ENCODE data around the gene CHCHD10.

The CHCHD10 gene

GRCh38 chr22:23801238-23801821 lies 33.6 kb upstream of the CHCHD10 start:
- H3K27ac ChIP-seq (ENCODE audit: low read depth, low read length), result no peak overlapping the region
- peaks cover 60 to 80% of the 10 kb centered on the region in 2 donors for H3K36me3 ChIP-seq (ENCODE audit: control insufficient read depth in 1 of 2, insufficient read depth in 2 of 2, low read length in 2 of 2)
- H3K27me3 ChIP-seq (ENCODE audit: control insufficient read depth in 1 of 2, insufficient read depth in 2 of 2, low read length in 2 of 2), result no peaks in the 10 kb centered on the region
- H3K4me3 ChIP-seq (ENCODE audit: low read depth in 1 of 2, low read length in 2 of 2), result no peak overlapping the region
- H3K4me1 ChIP-seq (ENCODE audit: control insufficient read depth in 1 of 2, insufficient read depth in 2 of 2, low read length in 2 of 2), result no peaks in the 10 kb centered on the region
- H3K9ac ChIP-seq (ENCODE audit: low read depth in 1 of 2, low read length in 2 of 2), result no peak overlapping the region
- no peaks in the 10 kb centered on the region for H3K9me3 ChIP-seq (ENCODE audit: control insufficient read depth in 1 of 2, low read length in 2 of 2)

- peaks cover 58 to 75% of the 10 kb centered on the region in 2 donors for H3K36me3 ChIP-seq (ENCODE audit: control insufficient read depth in 1 of 2, insufficient read depth in 2 of 2, low read length in 2 of 2)
- H3K9me3 ChIP-seq (ENCODE audit: control insufficient read depth in 1 of 2, low read length in 2 of 2), result no peaks in the 10 kb centered on the region
- no peak overlapping the region for H3K27ac ChIP-seq (ENCODE audit: low read depth, low read length)
- H3K9ac ChIP-seq (ENCODE audit: low read depth in 1 of 2, low read length in 2 of 2), result no peak overlapping the region
- H3K4me3 ChIP-seq (ENCODE audit: low read depth in 1 of 2, low read length in 2 of 2), result no peak overlapping the region
- H3K27me3 ChIP-seq (ENCODE audit: control insufficient read depth in 1 of 2, insufficient read depth in 2 of 2, low read length in 2 of 2), result no peaks in the 10 kb centered on the region
- no peaks in the 10 kb centered on the region for H3K4me1 ChIP-seq (ENCODE audit: control insufficient read depth in 1 of 2, insufficient read depth in 2 of 2, low read length in 2 of 2)
Observed at GRCh38 chr22:23800297-23801237, 32.8 kb upstream of the CHCHD10 start.

GRCh38 chr22:23796461-23796860 lies 28.7 kb upstream of the CHCHD10 start:
- peaks cover 41 to 77% of the 10 kb centered on the region in 2 donors for H3K36me3 ChIP-seq (ENCODE audit: control insufficient read depth in 1 of 2, insufficient read depth in 2 of 2, low read length in 2 of 2)
- H3K4me3 ChIP-seq (ENCODE audit: low read depth in 1 of 2, low read length in 2 of 2), result no peak overlapping the region
- H3K4me1 ChIP-seq (ENCODE audit: control insufficient read depth in 1 of 2, insufficient read depth in 2 of 2, low read length in 2 of 2), result no peaks in the 10 kb centered on the region

GRCh38 chr22:23793326-23793725 lies 25.6 kb upstream of the CHCHD10 start:
- peaks cover 23 to 64% of the 10 kb centered on the region in 2 donors for H3K36me3 ChIP-seq (ENCODE audit: control insufficient read depth in 1 of 2, insufficient read depth in 2 of 2, low read length in 2 of 2)
- H3K4me3 ChIP-seq (ENCODE audit: low read depth in 1 of 2, low read length in 2 of 2), result no peak overlapping the region

More at GRCh38 chr22:23796461-23796860, 28.7 kb upstream of the CHCHD10 start:
- Histone ChIP-seq H3K27ac (ENCODE audit: low read depth, low read length) (no peak overlapping the region), H3K9ac (ENCODE audit: low read depth in 1 of 2, low read length in 2 of 2) (no peak overlapping the region), H3K9me3 (ENCODE audit: control insufficient read depth in 1 of 2, low read length in 2 of 2) (no peaks in the 10 kb centered on the region), H3K27me3 (ENCODE audit: control insufficient read depth in 1 of 2, insufficient read depth in 2 of 2, low read length in 2 of 2) (no peaks in the 10 kb centered on the region)

GRCh38 chr22:23791738-23792645 lies 24.2 kb upstream of the CHCHD10 start:
- Histone ChIP-seq H3K9me3 (ENCODE audit: control insufficient read depth in 1 of 2, low read length in 2 of 2) (no peaks in the 10 kb centered on the region), H3K36me3 (ENCODE audit: control insufficient read depth in 1 of 2, insufficient read depth in 2 of 2, low read length in 2 of 2) (peaks cover 19 to 56% of the 10 kb centered on the region in 2 donors), H3K9ac (ENCODE audit: low read depth in 1 of 2, low read length in 2 of 2) (no peak overlapping the region), H3K4me1 (ENCODE audit: control insufficient read depth in 1 of 2, insufficient read depth in 2 of 2, low read length in 2 of 2) (peaks cover 15 to 18% of the 10 kb centered on the region in 2 donors), H3K27me3 (ENCODE audit: control insufficient read depth in 1 of 2, insufficient read depth in 2 of 2, low read length in 2 of 2) (no peaks in the 10 kb centered on the region), H3K4me3 (ENCODE audit: low read depth in 1 of 2, low read length in 2 of 2) (no peak overlapping the region), H3K27ac (ENCODE audit: low read depth, low read length) (no peak overlapping the region)

More at GRCh38 chr22:23793326-23793725, 25.6 kb upstream of the CHCHD10 start:
- Histone ChIP-seq H3K27me3 (ENCODE audit: control insufficient read depth in 1 of 2, insufficient read depth in 2 of 2, low read length in 2 of 2) (no peaks in the 10 kb centered on the region), H3K4me1 (ENCODE audit: control insufficient read depth in 1 of 2, insufficient read depth in 2 of 2, low read length in 2 of 2) (peaks cover 7 to 10% of the 10 kb centered on the region in 2 donors), H3K9ac (ENCODE audit: low read depth in 1 of 2, low read length in 2 of 2) (no peak overlapping the region), H3K9me3 (ENCODE audit: control insufficient read depth in 1 of 2, low read length in 2 of 2) (no peaks in the 10 kb centered on the region), H3K27ac (ENCODE audit: low read depth, low read length) (no peak overlapping the region)

- no peak overlapping the region for H3K4me3 ChIP-seq (ENCODE audit: low read depth in 1 of 2, low read length in 2 of 2)
- H3K9me3 ChIP-seq (ENCODE audit: control insufficient read depth in 1 of 2, low read length in 2 of 2), result no peaks in the 10 kb centered on the region
- no peak overlapping the region for H3K27ac ChIP-seq (ENCODE audit: low read depth, low read length)
- peaks cover 21 to 23% of the 10 kb centered on the region in 2 donors for H3K4me1 ChIP-seq (ENCODE audit: control insufficient read depth in 1 of 2, insufficient read depth in 2 of 2, low read length in 2 of 2)
- H3K36me3 ChIP-seq (ENCODE audit: control insufficient read depth in 1 of 2, insufficient read depth in 2 of 2, low read length in 2 of 2), result peaks cover 14 to 49% of the 10 kb centered on the region in 2 donors
- no peaks in the 10 kb centered on the region for H3K27me3 ChIP-seq (ENCODE audit: control insufficient read depth in 1 of 2, insufficient read depth in 2 of 2, low read length in 2 of 2)
- H3K9ac ChIP-seq (ENCODE audit: low read depth in 1 of 2, low read length in 2 of 2), result no peak overlapping the region
Observed at GRCh38 chr22:23790819-23791737, 23.3 kb upstream of the CHCHD10 start.

GRCh38 chr22:23789638-23790037 lies 21.9 kb upstream of the CHCHD10 start:
- Histone ChIP-seq H3K4me1 (ENCODE audit: control insufficient read depth in 1 of 2, insufficient read depth in 2 of 2, low read length in 2 of 2) (peaks cover 22 to 23% of the 10 kb centered on the region in 2 donors), H3K27ac (ENCODE audit: low read depth, low read length) (no peak overlapping the region), H3K27me3 (ENCODE audit: control insufficient read depth in 1 of 2, insufficient read depth in 2 of 2, low read length in 2 of 2) (no peaks in the 10 kb centered on the region), H3K4me3 (ENCODE audit: low read depth in 1 of 2, low read length in 2 of 2) (no peak overlapping the region), H3K9ac (ENCODE audit: low read depth in 1 of 2, low read length in 2 of 2) (no peak overlapping the region), H3K9me3 (ENCODE audit: control insufficient read depth in 1 of 2, low read length in 2 of 2) (no peaks in the 10 kb centered on the region), H3K36me3 (ENCODE audit: control insufficient read depth in 1 of 2, insufficient read depth in 2 of 2, low read length in 2 of 2) (peaks cover 11 to 40% of the 10 kb centered on the region in 2 donors)

- Histone ChIP-seq H3K36me3 (ENCODE audit: control insufficient read depth in 1 of 2, insufficient read depth in 2 of 2, low read length in 2 of 2) (peaks cover 11 to 35% of the 10 kb centered on the region in 2 donors), H3K4me3 (ENCODE audit: low read depth in 1 of 2, low read length in 2 of 2) (no peak overlapping the region), H3K27me3 (ENCODE audit: control insufficient read depth in 1 of 2, insufficient read depth in 2 of 2, low read length in 2 of 2) (no peaks in the 10 kb centered on the region), H3K27ac (ENCODE audit: low read depth, low read length) (no peak overlapping the region), H3K4me1 (ENCODE audit: control insufficient read depth in 1 of 2, insufficient read depth in 2 of 2, low read length in 2 of 2) (peaks cover 23 to 28% of the 10 kb centered on the region in 2 donors), H3K9me3 (ENCODE audit: control insufficient read depth in 1 of 2, low read length in 2 of 2) (no peaks in the 10 kb centered on the region), H3K9ac (ENCODE audit: low read depth in 1 of 2, low read length in 2 of 2) (no peak overlapping the region)
Observed at GRCh38 chr22:23789121-23789520, 21.3 kb upstream of the CHCHD10 start.

- Histone ChIP-seq H3K4me3 (ENCODE audit: low read depth in 1 of 2, low read length in 2 of 2) (peak overlapping the region; percentile 91 to 94), H3K36me3 (ENCODE audit: control insufficient read depth in 1 of 2, insufficient read depth in 2 of 2, low read length in 2 of 2) (peaks cover 8 to 25% of the 10 kb centered on the region in 2 donors), H3K27me3 (ENCODE audit: control insufficient read depth in 1 of 2, insufficient read depth in 2 of 2, low read length in 2 of 2) (no peaks in the 10 kb centered on the region), H3K4me1 (ENCODE audit: control insufficient read depth in 1 of 2, insufficient read depth in 2 of 2, low read length in 2 of 2) (peaks cover 29 to 33% of the 10 kb centered on the region in 2 donors), H3K27ac (ENCODE audit: low read depth, low read length) (no peak overlapping the region), H3K9me3 (ENCODE audit: control insufficient read depth in 1 of 2, low read length in 2 of 2) (no peaks in the 10 kb centered on the region), H3K9ac (ENCODE audit: low read depth in 1 of 2, low read length in 2 of 2) (peak overlapping the region; percentile 71 to 82)
Observed at GRCh38 chr22:23787910-23788309, 20.1 kb upstream of the CHCHD10 start.
